Activated naive CD4-positive, alpha-beta T cell treated with anti-CD3 and anti-CD28 coated beads, Interleukin-2, amount 10 ng/mL, durations not matched to agents 7 days and 5 days (primary cell): ENCODE results near the gene SUN2.
A peak's percentile ranks its signal among the peaks of the same experiment; 100 is the strongest.

Source experiments
- CTCF ChIA-PET: fragments of 350-600 bp; sonication (Branson Sonifier 250); formaldehyde crosslinking; loops from one replicate; lab custom pipeline; 2021; ENCODE audit warnings: antibody characterized with exemption; lab: Charles Lee
- DNase-seq: peaks from one replicate; pipeline ENCODE4 v3.0.0-alpha.2; 2020
- H3K27ac Mint-ChIP-seq: one replicate; pipeline ENCODE4 v1.8.0; 2021; ENCODE audit warnings: mild to moderate bottlenecking, moderate library complexity, mixed read lengths
- H3K27me3 Mint-ChIP-seq: one replicate; pipeline ENCODE4 v1.8.0; 2021; ENCODE audit warnings: mild to moderate bottlenecking, mixed read lengths
- H3K36me3 Mint-ChIP-seq: one replicate; pipeline ENCODE4 v1.8.0; 2021; ENCODE audit warnings: mixed read lengths
- H3K4me1 Mint-ChIP-seq: one replicate; pipeline ENCODE4 v1.8.0; 2021; ENCODE audit warnings: mixed read lengths
- H3K4me3 Mint-ChIP-seq: one replicate; pipeline ENCODE4 v1.8.0; 2021; ENCODE audit warnings: mild to moderate bottlenecking, moderate library complexity, mixed read lengths
- H3K9me3 Mint-ChIP-seq: one replicate; pipeline ENCODE4 v1.8.0; 2021; ENCODE audit warnings: mixed read lengths

Gene SUN2

GRCh38 chr22:38694940-38695339 is 60.9 kb downstream of the SUN2 start:
- CTCF ChIA-PET: interaction anchor here (2.1 kb wide), 1 partner anchor 13 kb away, joined by 7 read pairs; the partner anchor contains the start of gene TOMM22
- H3K4me1 Mint-ChIP-seq: peaks cover 54% of the 10 kb centered on the region
- peaks cover 50% of the 10 kb centered on the region for H3K36me3 Mint-ChIP-seq
- no peak for DNase-seq
- peak overlapping the region; percentile 1 for H3K27ac Mint-ChIP-seq
- no peaks in the 10 kb centered on the region for H3K9me3 Mint-ChIP-seq
- no peak overlapping the region for H3K4me3 Mint-ChIP-seq
- H3K27me3 Mint-ChIP-seq: no peaks in the 10 kb centered on the region

DNA sequence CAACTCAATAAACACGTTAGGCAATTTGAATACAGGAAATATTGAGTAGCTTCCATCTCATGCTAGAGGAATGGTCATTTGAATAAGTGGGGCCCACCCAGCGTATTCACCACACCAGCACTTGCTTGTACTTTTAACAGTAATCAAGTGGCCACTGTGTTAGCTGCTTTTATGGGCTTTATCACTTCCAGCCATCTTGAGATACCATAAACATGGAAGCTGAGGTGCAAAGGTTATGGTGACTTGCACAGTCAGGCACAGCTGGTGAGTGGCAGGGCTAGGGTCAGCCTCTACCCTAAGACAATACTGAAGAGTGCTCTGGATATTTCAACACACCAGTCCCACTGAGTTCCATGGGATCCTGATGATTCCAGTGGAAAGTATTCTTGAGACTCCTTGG is 61.7 kb downstream of the SUN2 start:
- Mint-ChIP-seq H3K9me3 (no peaks in the 10 kb centered on the region), H3K36me3 (peaks cover 49% of the 10 kb centered on the region), H3K27ac (no peak overlapping the region), H3K4me1 (peaks cover 45% of the 10 kb centered on the region), H3K4me3 (no peak overlapping the region), H3K27me3 (no peaks in the 10 kb centered on the region)
- DNase-seq: no peak
- CTCF ChIA-PET: interaction anchor here (2.1 kb wide), 1 partner anchor 12 kb away, joined by 7 read pairs; the partner anchor contains the start of gene TOMM22

GRCh38 chr22:38689651-38690050 is 66.1 kb downstream of the SUN2 start:
- H3K4me3 Mint-ChIP-seq: no peak overlapping the region
- no peaks in the 10 kb centered on the region for H3K27me3 Mint-ChIP-seq
- no peak overlapping the region for H3K27ac Mint-ChIP-seq
- peaks cover 48% of the 10 kb centered on the region for H3K36me3 Mint-ChIP-seq
- peaks cover 6% of the 10 kb centered on the region for H3K4me1 Mint-ChIP-seq
- no peak for DNase-seq
- CTCF ChIA-PET: no interaction called here
- no peaks in the 10 kb centered on the region for H3K9me3 Mint-ChIP-seq

DNA sequence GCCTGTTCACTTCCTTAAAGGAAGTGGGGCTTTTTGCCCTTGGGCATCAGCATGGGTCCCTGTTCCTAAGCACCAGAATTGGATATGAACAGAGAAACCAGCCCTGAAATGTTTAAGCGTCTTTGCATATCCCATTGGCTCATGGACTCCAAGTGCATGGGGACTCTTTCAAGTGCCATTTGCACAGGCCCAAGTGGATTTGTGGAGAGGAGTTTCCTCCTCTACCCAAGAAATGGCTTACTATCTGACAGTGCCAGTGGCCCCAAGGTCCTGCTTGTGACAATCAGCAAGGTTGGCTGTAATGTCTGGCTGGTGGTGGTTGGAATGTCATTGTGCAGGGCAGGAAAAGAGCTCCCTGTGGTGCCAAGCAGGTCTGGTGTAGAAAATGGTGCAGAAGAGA is 70.0 kb downstream of the SUN2 start:
- H3K27me3 Mint-ChIP-seq: no peaks in the 10 kb centered on the region
- CTCF ChIA-PET: no interaction called here
- no peak overlapping the region for H3K27ac Mint-ChIP-seq
- H3K36me3 Mint-ChIP-seq: peaks cover 51% of the 10 kb centered on the region
- H3K4me1 Mint-ChIP-seq: peaks cover 26% of the 10 kb centered on the region
- H3K9me3 Mint-ChIP-seq: no peaks in the 10 kb centered on the region
- DNase-seq: no peak
- no peak overlapping the region for H3K4me3 Mint-ChIP-seq

- DNase-seq: no peak
- Mint-ChIP-seq H3K9me3 (no peaks in the 10 kb centered on the region), H3K27me3 (no peaks in the 10 kb centered on the region), H3K36me3 (peaks cover 49% of the 10 kb centered on the region), H3K27ac (no peak overlapping the region), H3K4me3 (no peak overlapping the region), H3K4me1 (peaks cover 26% of the 10 kb centered on the region)
- CTCF ChIA-PET: no interaction called here
These were observed 70.9 kb downstream of the SUN2 start for GRCh38 chr22:38684895-38685294.
